Activated naive CD4-positive, alpha-beta T cell treated with anti-CD3 and anti-CD28 coated beads, Interleukin-2, amount 50 U/mL, for 24 hours (primary cell): ENCODE results near the gene DPYD.
"Not testable (repeated sequence)": the region's sequence is repeated elsewhere in the genome, so short reads cannot be mapped to it uniquely, and the experiment has no call there.

Experiments used
- H3K27ac Mint-ChIP-seq: one replicate; pipeline ENCODE4 v1.8.0; 2021; ENCODE audit warnings: mild to moderate bottlenecking, mixed read lengths
- H3K27me3 Mint-ChIP-seq: one replicate; pipeline ENCODE4 v1.8.0; 2021; ENCODE audit warnings: mixed read lengths
- H3K36me3 Mint-ChIP-seq: one replicate; pipeline ENCODE4 v1.8.0; 2021; ENCODE audit warnings: mixed read lengths
- H3K4me1 Mint-ChIP-seq: one replicate; pipeline ENCODE4 v1.8.0; 2021; ENCODE audit warnings: mixed read lengths
- H3K4me3 Mint-ChIP-seq: one replicate; pipeline ENCODE4 v1.8.0; 2021; ENCODE audit warnings: mild to moderate bottlenecking, mixed read lengths
- H3K9me3 Mint-ChIP-seq: one replicate; pipeline ENCODE4 v1.8.0; 2021; ENCODE audit warnings: mixed read lengths

DPYD gene

DNA sequence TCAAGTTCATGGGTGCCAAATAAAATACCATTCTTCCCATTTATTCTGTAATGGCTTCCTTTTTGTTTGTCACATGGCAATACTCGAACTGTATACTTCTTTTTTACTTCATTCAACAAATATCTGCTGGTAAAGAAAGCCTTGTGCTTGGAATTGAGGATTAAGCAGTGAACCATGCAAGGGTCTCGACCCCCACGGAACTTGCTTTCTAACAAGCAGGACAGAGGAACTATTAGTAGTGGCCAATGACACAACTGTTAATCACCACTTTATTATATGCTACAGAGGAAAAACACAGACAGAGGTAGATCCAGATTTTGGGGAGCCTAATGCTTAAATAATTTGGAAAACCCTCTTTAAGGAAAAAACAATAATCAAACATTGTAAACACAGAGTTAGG lies 542.2 kb downstream of the DPYD start:
- no peaks in the 10 kb centered on the region for H3K9me3 Mint-ChIP-seq
- H3K4me1 Mint-ChIP-seq = no peaks in the 10 kb centered on the region
- no peak overlapping the region for H3K27ac Mint-ChIP-seq
- peaks cover 16% of the 10 kb centered on the region for H3K36me3 Mint-ChIP-seq
- no peaks in the 10 kb centered on the region for H3K27me3 Mint-ChIP-seq
- H3K4me3 Mint-ChIP-seq = no peak overlapping the region

- Mint-ChIP-seq H3K27ac (no peak overlapping the region), H3K4me1 (no peaks in the 10 kb centered on the region), H3K36me3 (peaks cover 14% of the 10 kb centered on the region), H3K27me3 (no peaks in the 10 kb centered on the region), H3K9me3 (no peaks in the 10 kb centered on the region), H3K4me3 (no peak overlapping the region)
Observed at GRCh38 chr1:97377432-97378034, 543.3 kb downstream of the DPYD start.

DNA sequence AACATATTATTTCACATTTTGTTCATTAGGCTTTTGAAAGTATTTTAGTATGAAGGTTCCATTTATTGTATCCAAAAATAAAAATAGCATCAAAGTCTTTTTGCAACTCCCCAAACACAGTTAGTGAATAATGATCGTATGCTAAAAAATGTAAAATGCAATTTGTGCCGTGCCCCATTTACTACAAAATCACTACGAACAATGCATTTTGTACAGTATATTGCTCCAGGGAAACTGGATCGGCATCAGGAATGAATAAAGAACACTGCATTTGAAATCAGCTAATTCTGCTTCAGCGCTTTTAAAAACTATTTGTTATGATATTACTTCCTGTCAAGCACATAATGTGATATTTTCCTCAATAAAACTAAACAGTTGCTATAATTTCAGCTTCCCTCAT lies 547.8 kb downstream of the DPYD start:
- Mint-ChIP-seq H3K4me3 (no peak overlapping the region), H3K36me3 (peaks cover 16% of the 10 kb centered on the region), H3K4me1 (no peaks in the 10 kb centered on the region), H3K9me3 (no peaks in the 10 kb centered on the region), H3K27ac (no peak overlapping the region), H3K27me3 (no peaks in the 10 kb centered on the region)

- no peak overlapping the region for H3K27ac Mint-ChIP-seq
- no peaks in the 10 kb centered on the region for H3K27me3 Mint-ChIP-seq
- H3K36me3 Mint-ChIP-seq = peaks cover 20% of the 10 kb centered on the region
- no peaks in the 10 kb centered on the region for H3K9me3 Mint-ChIP-seq
- H3K4me1 Mint-ChIP-seq = no peaks in the 10 kb centered on the region
- no peak overlapping the region for H3K4me3 Mint-ChIP-seq
Observed at GRCh38 chr1:97372531-97372930, 548.3 kb downstream of the DPYD start.

- Mint-ChIP-seq H3K36me3 (peaks cover 36% of the 10 kb centered on the region), H3K4me3 (no peak overlapping the region), H3K4me1 (no peaks in the 10 kb centered on the region), H3K27ac (no peak overlapping the region), H3K9me3 (no peaks in the 10 kb centered on the region), H3K27me3 (no peaks in the 10 kb centered on the region)
Observed at GRCh38 chr1:97368296-97368695, 552.5 kb downstream of the DPYD start.

- Mint-ChIP-seq H3K4me3 (no peak overlapping the region), H3K4me1 (no peaks in the 10 kb centered on the region), H3K27me3 (no peaks in the 10 kb centered on the region), H3K27ac (no peak overlapping the region), H3K9me3 (no peaks in the 10 kb centered on the region), H3K36me3 (peaks cover 42% of the 10 kb centered on the region)
Observed at GRCh38 chr1:97366984-97367383, 553.9 kb downstream of the DPYD start.

DNA sequence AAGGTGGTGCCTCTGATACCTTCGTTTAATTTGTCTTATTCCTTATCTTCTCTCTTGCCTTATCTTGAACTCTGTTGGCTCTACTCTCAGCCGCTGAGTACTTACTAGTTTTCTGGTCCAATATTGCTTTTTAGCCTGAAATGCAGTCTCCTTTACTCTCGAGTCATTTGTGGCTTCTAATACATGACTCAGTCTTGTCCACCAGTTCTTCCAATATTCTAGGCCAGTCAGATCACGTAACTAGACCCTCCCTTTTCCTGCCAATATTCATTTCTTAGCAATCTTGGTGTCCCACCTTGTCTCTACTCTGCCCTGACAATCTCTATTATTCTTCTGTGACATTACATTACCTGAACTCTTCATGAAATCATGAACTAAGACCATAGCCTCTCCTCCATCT lies 555.8 kb downstream of the DPYD start:
- Mint-ChIP-seq H3K27me3 (no peaks in the 10 kb centered on the region), H3K9me3 (no peaks in the 10 kb centered on the region), H3K36me3 (peaks cover 42% of the 10 kb centered on the region), H3K4me3 (no peak overlapping the region), H3K27ac (no peak overlapping the region), H3K4me1 (no peaks in the 10 kb centered on the region)

GRCh38 chr1:97364086-97364485 lies 556.7 kb downstream of the DPYD start:
- Mint-ChIP-seq H3K4me1 (no peaks in the 10 kb centered on the region), H3K4me3 (no peak overlapping the region)

GRCh38 chr1:97356309-97356708 lies 564.5 kb downstream of the DPYD start:
- H3K9me3 Mint-ChIP-seq = no peaks in the 10 kb centered on the region
- no peak overlapping the region for H3K27ac Mint-ChIP-seq
- H3K27me3 Mint-ChIP-seq = no peaks in the 10 kb centered on the region
- no peaks in the 10 kb centered on the region for H3K4me1 Mint-ChIP-seq
- H3K36me3 Mint-ChIP-seq = peaks cover 52% of the 10 kb centered on the region
- H3K4me3 Mint-ChIP-seq = no peak overlapping the region

More at GRCh38 chr1:97364086-97364485, 556.7 kb downstream of the DPYD start:
- H3K36me3 Mint-ChIP-seq = peaks cover 47% of the 10 kb centered on the region
- no peaks in the 10 kb centered on the region for H3K27me3 Mint-ChIP-seq
- H3K9me3 Mint-ChIP-seq = no peaks in the 10 kb centered on the region
- no peak overlapping the region for H3K27ac Mint-ChIP-seq

DNA sequence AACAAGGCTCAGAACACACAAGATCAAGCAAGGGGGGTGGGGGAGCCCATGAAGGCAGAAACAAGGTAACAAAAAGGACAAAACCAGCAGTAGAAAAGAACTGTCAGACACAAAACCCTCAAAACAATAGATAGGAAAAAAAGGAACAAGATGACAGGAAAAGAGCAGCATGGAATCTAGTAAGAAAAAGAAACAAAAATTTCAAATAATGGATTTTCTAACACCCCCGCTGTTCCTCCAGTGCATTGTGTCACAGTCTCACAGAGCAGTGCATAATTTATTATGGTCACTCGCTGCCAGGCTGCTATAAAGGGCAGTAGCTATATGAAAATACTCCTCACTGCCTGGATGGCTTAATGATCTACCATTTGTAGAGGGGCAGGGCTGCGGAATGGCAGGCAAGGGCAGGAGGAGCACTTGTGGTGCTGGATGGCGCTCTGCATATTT lies 567.9 kb downstream of the DPYD start:
- no peak overlapping the region for H3K4me3 Mint-ChIP-seq
- H3K9me3 Mint-ChIP-seq = no peaks in the 10 kb centered on the region
- H3K27me3 Mint-ChIP-seq = no peaks in the 10 kb centered on the region
- peaks cover 37% of the 10 kb centered on the region for H3K36me3 Mint-ChIP-seq
- H3K4me1 Mint-ChIP-seq = no peaks in the 10 kb centered on the region
- H3K27ac Mint-ChIP-seq = no peak overlapping the region

GRCh38 chr1:97351846-97352245 lies 569.0 kb downstream of the DPYD start:
- Mint-ChIP-seq H3K27me3 (no peaks in the 10 kb centered on the region), H3K4me1 (no peaks in the 10 kb centered on the region), H3K27ac (no peak overlapping the region), H3K9me3 (no peaks in the 10 kb centered on the region), H3K4me3 (no peak overlapping the region), H3K36me3 (peaks cover 34% of the 10 kb centered on the region)

DNA sequence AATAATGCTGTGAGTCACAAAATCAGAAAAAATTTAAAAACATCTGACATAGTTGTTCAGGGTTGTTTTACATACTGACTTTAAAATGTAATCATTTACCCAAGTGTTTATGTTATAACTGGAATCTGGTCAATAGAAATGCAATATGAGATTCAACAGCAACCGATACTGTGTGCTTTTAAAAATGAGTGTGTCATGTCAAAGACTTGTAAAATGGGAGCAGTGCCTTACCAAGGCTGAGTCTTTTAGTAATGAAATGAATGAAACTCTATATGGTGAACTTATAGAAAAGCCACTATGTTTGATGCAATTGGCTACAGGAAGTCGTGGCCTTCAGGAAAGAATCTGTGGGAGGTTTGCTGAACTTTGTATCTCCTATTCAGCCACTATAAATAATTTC lies 570.2 kb downstream of the DPYD start:
- Mint-ChIP-seq H3K4me1 (no peaks in the 10 kb centered on the region), H3K27ac (no peak overlapping the region), H3K9me3 (no peaks in the 10 kb centered on the region), H3K27me3 (no peaks in the 10 kb centered on the region), H3K4me3 (no peak overlapping the region), H3K36me3 (peaks cover 31% of the 10 kb centered on the region)

DNA sequence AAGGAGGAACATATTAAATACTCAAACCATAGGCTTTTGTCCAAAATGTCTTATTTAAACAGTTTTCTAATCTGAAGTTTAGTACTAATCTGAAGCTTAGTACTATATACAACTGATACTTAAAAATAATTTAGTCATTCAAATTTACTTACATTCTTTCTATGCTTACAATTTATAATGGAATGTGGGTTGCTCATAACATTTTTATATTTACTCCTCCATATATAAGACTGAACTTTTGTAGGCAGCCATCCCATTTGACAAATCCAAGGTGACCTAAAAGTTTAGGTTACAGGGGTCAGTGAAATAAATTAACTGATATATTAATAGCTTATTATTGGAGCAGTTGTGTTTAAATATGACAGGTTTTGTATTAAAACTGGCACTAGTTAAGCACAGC lies 570.6 kb downstream of the DPYD start:
- Mint-ChIP-seq H3K27ac (no peak overlapping the region), H3K27me3 (no peaks in the 10 kb centered on the region), H3K9me3 (no peaks in the 10 kb centered on the region), H3K4me1 (no peaks in the 10 kb centered on the region), H3K4me3 (no peak overlapping the region), H3K36me3 (peaks cover 28% of the 10 kb centered on the region)

GRCh38 chr1:97349794-97350193 lies 571.0 kb downstream of the DPYD start:
- H3K4me3 Mint-ChIP-seq, H3K27ac Mint-ChIP-seq, H3K9me3 Mint-ChIP-seq, H3K4me1 Mint-ChIP-seq, H3K27me3 Mint-ChIP-seq: not testable (repeated sequence)
- H3K36me3 Mint-ChIP-seq = peaks cover 28% of the 10 kb centered on the region

- H3K36me3 Mint-ChIP-seq = peaks cover 23% of the 10 kb centered on the region
Observed at GRCh38 chr1:97348599-97349265, 572.1 kb downstream of the DPYD start.

DNA sequence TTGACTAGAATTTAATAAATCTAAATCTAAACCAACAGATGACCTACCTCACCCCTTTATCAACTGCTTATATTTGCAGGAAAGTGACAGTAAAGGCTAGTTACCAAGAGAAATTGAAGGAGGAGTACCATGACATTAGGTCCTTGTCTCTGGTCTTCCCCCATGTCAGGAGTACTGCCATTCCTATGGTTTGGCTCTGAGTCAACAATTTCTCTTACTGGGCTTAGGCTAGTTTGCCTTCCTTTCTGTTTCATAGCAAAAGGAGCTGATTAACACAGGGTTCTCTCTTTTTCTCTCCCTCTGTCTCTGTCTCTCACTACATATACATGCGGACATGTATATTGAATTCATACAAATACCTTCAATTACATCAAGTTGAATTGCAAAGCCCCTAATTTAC lies 579.9 kb downstream of the DPYD start:
- Mint-ChIP-seq H3K27ac (no peak overlapping the region), H3K9me3 (no peaks in the 10 kb centered on the region), H3K36me3 (peaks cover 14% of the 10 kb centered on the region), H3K4me1 (no peaks in the 10 kb centered on the region), H3K27me3 (no peaks in the 10 kb centered on the region), H3K4me3 (no peak overlapping the region)

More at GRCh38 chr1:97348599-97349265, 572.1 kb downstream of the DPYD start:
- H3K9me3 Mint-ChIP-seq = no peaks in the 10 kb centered on the region
- H3K27me3 Mint-ChIP-seq = no peaks in the 10 kb centered on the region
- H3K4me3 Mint-ChIP-seq = no peak overlapping the region
- H3K27ac Mint-ChIP-seq = no peak overlapping the region
- no peaks in the 10 kb centered on the region for H3K4me1 Mint-ChIP-seq

- H3K27me3 Mint-ChIP-seq = no peaks in the 10 kb centered on the region
- no peak overlapping the region for H3K27ac Mint-ChIP-seq
- no peaks in the 10 kb centered on the region for H3K9me3 Mint-ChIP-seq
- no peak overlapping the region for H3K4me3 Mint-ChIP-seq
- H3K36me3 Mint-ChIP-seq = peaks cover 14% of the 10 kb centered on the region
- H3K4me1 Mint-ChIP-seq = no peaks in the 10 kb centered on the region
Observed at GRCh38 chr1:97338347-97338746, 582.5 kb downstream of the DPYD start.
